ENCODE results near the gene CCNG1. TPM values are rescaled to one million over a fixed set of nuclear protein-coding genes. Genes with fewer than 3 reads are reported as not detected.
"Not testable (repeated sequence)": the region's sequence is repeated elsewhere in the genome, so short reads cannot be mapped to it uniquely, and the experiment has no call there.

CCNG1 gene
- 192 TPM for polyA plus RNA-seq (2013, experiment 1 of 2; ENCODE audit: insufficient read length)
- polyA plus RNA-seq (2013, experiment 2 of 2; ENCODE audit: insufficient read length) = 197 TPM

GRCh38 chr5:163437309-163438182, at the start of gene CCNG1:
CCNG1 (plus strand) TSS chr5:163437595; CDS start chr5:163439257, 1,662 bp downstream.
- DNase-seq = peak; percentile 97

- no peak for DNase-seq
Measured at GRCh38 chr5:163395792-163396191, 41.6 kb upstream of the CCNG1 start.

- not testable (repeated sequence) for DNase-seq
Measured at GRCh38 chr5:163396818-163397340, 40.5 kb upstream of the CCNG1 start.

- no peak for DNase-seq
Measured at GRCh38 chr5:163397354-163397753, 40.0 kb upstream of the CCNG1 start.

- no peak for DNase-seq
Measured at GRCh38 chr5:163399923-163400322, 37.5 kb upstream of the CCNG1 start.

GRCh38 chr5:163401271-163401670, 36.1 kb upstream of the CCNG1 start:
- DNase-seq = no peak

GRCh38 chr5:163402007-163402406, 35.4 kb upstream of the CCNG1 start:
- no peak for DNase-seq

GRCh38 chr5:163404364-163405173, 32.8 kb upstream of the CCNG1 start:
- DNase-seq = no peak

- peak; percentile 63 for DNase-seq
Measured at GRCh38 chr5:163407034-163407655, 30.2 kb upstream of the CCNG1 start.

- DNase-seq = peak; percentile 67
Measured at GRCh38 chr5:163408311-163408923, 29.0 kb upstream of the CCNG1 start.

GRCh38 chr5:163409384-163409783, 28.0 kb upstream of the CCNG1 start:
- no peak for DNase-seq

- DNase-seq = no peak
Measured at GRCh38 chr5:163410505-163410904, 26.9 kb upstream of the CCNG1 start.

- DNase-seq = not testable (repeated sequence)
Measured at GRCh38 chr5:163415673-163416072, 21.7 kb upstream of the CCNG1 start.

- DNase-seq = no peak
Measured at GRCh38 chr5:163424836-163425235, 12.6 kb upstream of the CCNG1 start.

- DNase-seq = not testable (repeated sequence)
Measured at GRCh38 chr5:163426128-163426527, 11.3 kb upstream of the CCNG1 start.

- DNase-seq = no peak
Measured at GRCh38 chr5:163432544-163432943, 4.9 kb upstream of the CCNG1 start.

- DNase-seq = no peak
Measured at GRCh38 chr5:163433271-163433670, 4.1 kb upstream of the CCNG1 start.

- DNase-seq = no peak
Measured at GRCh38 chr5:163434401-163434866, 3.0 kb upstream of the CCNG1 start.

GRCh38 chr5:163436515-163436914, 880 bp upstream of the CCNG1 start:
- DNase-seq = no peak

GRCh38 chr5:163437011-163437308, 435 bp upstream of the CCNG1 start:
- no peak for DNase-seq

GRCh38 chr5:163439092-163439425, 1.7 kb downstream of the CCNG1 start:
- DNase-seq = peak; percentile 38

- no peak for DNase-seq
Measured at GRCh38 chr5:163440954-163441353, 3.6 kb downstream of the CCNG1 start.
